IPS DF 6.9 (cell line): ENCODE results near the gene KHK.
"Not testable (repeated sequence)": the region's sequence is repeated elsewhere in the genome, so short reads cannot be mapped to it uniquely, and the experiment has no call there.

Experiments
- DNase-seq: peaks from one replicate; pipeline ENCODE4 v3.0.0-alpha.2; 2013; ENCODE audit warnings: low read depth, low spot score
- H3K27ac ChIP-seq: one replicate; pipeline ENCODE4 v1.5.1; 2013; ENCODE audit warnings: low read length, control low read depth
- H3K27me3 ChIP-seq: 2 replicates; pipeline ENCODE4 v1.6.1; 2013; ENCODE audit warnings: mild to moderate bottlenecking, low read length; ENCODE audit not compliant: control insufficient read depth, insufficient read depth
- H3K36me3 ChIP-seq: 2 replicates; pipeline ENCODE4 v1.6.1; 2013; ENCODE audit warnings: low read length; ENCODE audit not compliant: control insufficient read depth, insufficient read depth
- H3K4me1 ChIP-seq: 2 replicates; pipeline ENCODE4 v1.6.1; 2013; ENCODE audit warnings: low read length; ENCODE audit not compliant: control insufficient read depth, insufficient read depth
- H3K4me3 ChIP-seq: 2 replicates; pipeline ENCODE4 v1.5.1; 2013; ENCODE audit warnings: mild to moderate bottlenecking, low read length
- H3K9me3 ChIP-seq: 2 replicates; pipeline ENCODE4 v1.6.1; 2013; ENCODE audit warnings: low read length, inconsistent platforms; ENCODE audit not compliant: control insufficient read depth, insufficient read depth
- WGBS: extraction: QIAGEN DNeasy Blood & Tissue Kit; methylation state at CpG from one replicate; pipeline ENCODE4 v1.1.7; 2013; ENCODE audit warnings: mixed read lengths, missing lambda C conversion rate; ENCODE audit not compliant: insufficient read length, insufficient coverage; 5-methylcytosine and 5-hydroxymethylcytosine counted together

The KHK gene

DNA sequence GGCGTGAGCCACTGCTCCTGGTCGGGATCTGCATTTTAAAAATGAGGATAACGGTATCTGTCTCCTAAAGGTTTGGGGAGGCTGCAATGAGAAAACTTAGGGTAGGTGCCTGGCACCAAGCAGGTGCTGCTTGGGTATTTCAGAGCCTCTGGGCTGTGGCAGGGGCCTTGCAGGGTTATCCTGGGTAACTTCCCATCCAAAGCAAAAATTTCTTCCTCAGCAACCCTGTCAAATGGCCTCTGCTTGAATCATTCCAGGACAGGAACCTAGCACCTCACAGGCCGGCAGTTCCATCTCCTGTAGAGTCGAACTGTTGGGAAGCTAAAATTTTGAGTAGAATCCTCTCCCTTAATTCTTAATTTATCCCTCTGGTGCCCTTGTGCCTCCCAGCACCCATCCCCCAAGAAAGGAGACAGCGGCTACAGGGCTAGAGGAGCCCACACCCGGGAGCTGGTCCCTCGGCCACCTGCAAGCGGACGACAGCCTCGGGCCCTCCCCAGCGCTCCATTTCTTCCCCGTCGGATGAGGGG lies 31.5 kb downstream of the KHK start:
- no peak overlapping the region for H3K27ac ChIP-seq
- no CpG with 5 or more reads among the region's 14 CpGs for WGBS
- peak overlapping the region; percentile 34; the same call in 1 of the 2 replicates for H3K4me3 ChIP-seq
- peaks cover 11% of the 10 kb centered on the region for H3K27me3 ChIP-seq
- peaks cover 3% of the 10 kb centered on the region for H3K4me1 ChIP-seq
- DNase-seq: no peak
- no peaks in the 10 kb centered on the region for H3K36me3 ChIP-seq
- no peaks in the 10 kb centered on the region for H3K9me3 ChIP-seq

DNA sequence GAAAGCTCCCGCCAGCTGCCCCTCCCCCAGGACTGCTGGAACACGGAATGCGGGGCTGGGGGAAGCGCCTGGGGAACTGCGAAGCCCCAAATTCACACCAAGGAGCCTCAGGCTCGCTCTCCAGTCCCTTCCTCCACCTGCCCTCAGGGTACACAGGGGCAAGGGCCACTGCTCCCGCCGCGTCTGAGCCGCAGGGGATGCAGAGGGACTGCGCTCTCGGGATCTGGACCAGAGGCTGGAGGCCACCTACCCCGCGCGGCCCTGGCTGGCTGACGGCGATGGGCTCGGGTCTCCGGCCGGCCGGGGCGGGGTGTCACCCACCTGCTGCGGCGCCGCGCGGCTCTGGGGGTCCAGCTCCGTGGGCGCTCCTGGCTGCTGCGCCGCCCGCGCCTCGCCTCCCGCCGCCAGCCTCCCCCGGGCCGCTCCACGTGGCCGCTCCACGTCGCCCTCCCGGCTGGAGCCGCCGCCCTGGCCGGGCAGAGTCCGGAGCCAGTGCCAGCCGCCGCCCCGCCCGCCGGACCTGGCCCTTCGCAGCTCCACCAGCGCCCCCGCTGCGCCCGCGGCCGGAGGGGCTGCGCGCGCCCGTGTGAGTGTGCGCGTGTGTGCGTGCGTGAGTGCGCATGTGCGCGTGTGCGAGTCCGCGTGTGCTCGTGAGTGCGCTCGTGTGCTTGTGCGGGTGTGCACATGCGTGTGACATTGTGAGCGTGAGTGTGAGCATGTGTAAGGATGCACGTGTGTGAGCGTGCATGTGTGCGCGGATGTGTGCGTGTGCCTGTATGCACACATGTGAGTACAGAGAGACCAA lies 32.2 kb downstream of the KHK start, which contains the start of gene CGREF1:
Gene CGREF1 (minus strand): TSS at position 604 of the 805 bp plus-strand sequence. CDS start 14,762 bp downstream, outside the sequence.
- no peaks in the 10 kb centered on the region for H3K36me3 ChIP-seq
- peak within 1 kb of the TSS; percentile 34; the same call in 1 of the 2 replicates for H3K4me3 ChIP-seq
- H3K27ac ChIP-seq: no peak within 1 kb of the TSS
- H3K4me1 ChIP-seq: peaks cover 6% of the 10 kb centered on the region
- DNase-seq: no peak
- WGBS: no CpG with 5 or more reads among the region's 84 CpGs
- peaks cover 11% of the 10 kb centered on the region for H3K27me3 ChIP-seq
- H3K9me3 ChIP-seq: no peaks in the 10 kb centered on the region

DNA sequence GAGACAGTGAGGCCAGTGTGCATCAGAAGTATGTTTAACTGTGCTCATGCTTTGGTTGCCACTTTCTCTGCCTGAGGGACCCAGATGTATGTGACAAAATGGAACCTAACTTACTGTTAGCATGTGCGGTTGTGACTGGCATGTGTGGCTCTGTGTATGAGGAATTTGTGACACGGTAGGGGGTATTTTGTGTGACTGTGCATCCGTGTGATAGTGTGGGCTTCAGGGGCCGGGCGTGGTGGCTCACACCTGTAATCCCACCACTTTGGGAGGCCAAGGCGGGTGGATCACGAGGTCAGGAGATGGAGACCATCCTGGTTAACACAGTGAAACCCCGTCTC lies 32.7 kb downstream of the KHK start:
- Histone ChIP-seq H3K27me3 (peaks cover 11% of the 10 kb centered on the region), H3K4me3 (peak overlapping the region; percentile 34; the same call in 1 of the 2 replicates)
- not testable (repeated sequence) for H3K36me3 ChIP-seq, H3K9me3 ChIP-seq, H3K27ac ChIP-seq, DNase-seq, H3K4me1 ChIP-seq
- WGBS: no CpG with 5 or more reads among the region's 8 CpGs

DNA sequence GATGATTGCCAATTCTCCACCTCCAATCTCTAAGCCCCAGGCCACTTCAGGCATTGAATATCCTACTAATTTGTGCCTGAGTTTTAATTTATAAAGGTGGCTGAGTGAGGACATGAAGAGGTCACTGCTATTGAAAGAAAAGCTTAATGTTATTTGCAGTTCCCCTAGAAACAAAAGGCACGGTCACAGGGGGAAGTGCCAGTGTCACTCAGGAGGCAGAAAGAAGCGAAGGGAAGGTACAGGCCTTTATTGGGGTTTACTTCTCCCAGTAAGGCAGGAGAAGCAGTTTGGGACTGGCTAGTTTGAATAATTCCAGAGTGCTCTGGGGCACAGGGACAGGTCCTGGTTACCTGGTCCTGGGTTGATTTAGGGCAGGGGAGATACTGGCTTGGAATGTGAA lies 35.3 kb downstream of the KHK start:
- Histone ChIP-seq H3K27me3 (peaks cover 11% of the 10 kb centered on the region), H3K4me3 (no peak overlapping the region), H3K27ac (no peak overlapping the region), H3K36me3 (no peaks in the 10 kb centered on the region), H3K9me3 (no peaks in the 10 kb centered on the region), H3K4me1 (peaks cover 6% of the 10 kb centered on the region)
- WGBS: no CpG with 5 or more reads among the region's 2 CpGs
- no peak for DNase-seq

DNA sequence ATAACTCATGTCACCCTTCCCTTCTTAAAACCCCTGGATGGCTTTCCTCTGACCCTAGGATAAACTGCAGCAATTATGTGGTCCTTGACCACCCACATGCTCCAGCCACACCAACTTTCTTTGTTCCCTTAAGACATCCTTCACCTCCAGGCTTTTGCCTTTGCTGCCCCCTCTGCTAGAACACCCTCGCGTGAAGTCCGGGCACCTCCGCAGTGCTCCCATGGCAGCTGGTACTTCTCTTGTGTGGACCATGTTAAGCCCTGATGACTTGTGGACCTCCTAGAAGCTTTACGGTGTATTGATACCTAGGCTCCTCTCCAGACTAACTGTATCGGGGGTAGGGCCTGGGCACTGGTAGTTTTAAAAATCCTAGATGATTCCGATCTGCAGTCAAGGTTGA lies 36.2 kb downstream of the KHK start:
- no peak overlapping the region for H3K27ac ChIP-seq
- no CpG with 5 or more reads among the region's 7 CpGs for WGBS
- peaks cover 6% of the 10 kb centered on the region for H3K4me1 ChIP-seq
- no peaks in the 10 kb centered on the region for H3K9me3 ChIP-seq
- H3K4me3 ChIP-seq: no peak overlapping the region
- no peak for DNase-seq
- H3K36me3 ChIP-seq: no peaks in the 10 kb centered on the region
- peaks cover 11% of the 10 kb centered on the region for H3K27me3 ChIP-seq

DNA sequence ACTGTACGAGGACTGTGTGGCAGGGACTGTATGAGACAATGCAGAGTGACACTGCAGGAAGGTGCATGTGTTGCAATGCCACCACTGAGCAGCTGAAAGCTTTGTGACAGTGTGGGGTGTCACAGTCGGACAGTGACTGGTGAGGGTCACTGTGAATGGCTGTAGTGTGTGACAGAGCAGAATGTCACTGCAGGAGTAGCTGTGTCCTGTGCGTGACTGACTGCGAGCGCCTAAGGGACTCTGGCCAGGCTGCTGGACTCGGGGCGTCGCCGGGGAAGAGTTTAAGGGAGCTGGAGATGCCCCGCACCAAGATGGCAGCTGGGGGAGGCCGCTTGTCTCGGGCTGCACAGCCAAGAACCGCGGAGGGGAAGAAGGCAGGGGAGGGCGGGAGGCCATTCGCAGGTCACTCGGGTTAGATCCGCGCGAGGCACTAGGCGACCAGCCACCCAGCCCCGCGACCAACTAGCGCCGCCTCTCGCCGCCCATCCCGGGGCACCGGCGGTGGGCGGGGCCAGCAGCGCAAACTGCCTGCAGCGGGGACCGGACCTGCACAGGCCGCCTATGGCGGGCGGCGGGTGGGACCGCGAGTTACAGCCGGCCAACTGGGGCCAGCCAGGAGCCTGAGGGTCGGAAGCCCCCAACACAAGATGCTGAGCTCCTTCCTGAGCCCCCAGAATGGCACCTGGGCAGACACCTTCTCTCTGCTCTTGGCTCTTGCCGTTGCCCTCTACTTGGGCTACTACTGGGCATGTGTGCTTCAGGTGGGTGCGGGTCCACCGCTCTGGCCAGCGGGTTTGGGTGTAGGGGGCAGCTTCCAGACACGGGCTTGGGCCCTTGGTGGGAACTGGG lies 37.0 kb downstream of the KHK start, which contains the start of gene ABHD1:
Gene ABHD1 (plus strand): TSS at position 514 of the 849 bp plus-strand sequence. CDS start 134 bp downstream, at position 648.
- peak within 1 kb of the TSS; percentile 61; the same call in 1 of the 2 replicates for H3K4me3 ChIP-seq
- no peaks in the 10 kb centered on the region for H3K36me3 ChIP-seq
- no peaks in the 10 kb centered on the region for H3K9me3 ChIP-seq
- H3K27ac ChIP-seq: no peak within 1 kb of the TSS
- H3K27me3 ChIP-seq: peaks cover 8% of the 10 kb centered on the region
- DNase-seq: no peak
- H3K4me1 ChIP-seq: peaks cover 6% of the 10 kb centered on the region
- no CpG with 5 or more reads among the region's 47 CpGs for WGBS

DNA sequence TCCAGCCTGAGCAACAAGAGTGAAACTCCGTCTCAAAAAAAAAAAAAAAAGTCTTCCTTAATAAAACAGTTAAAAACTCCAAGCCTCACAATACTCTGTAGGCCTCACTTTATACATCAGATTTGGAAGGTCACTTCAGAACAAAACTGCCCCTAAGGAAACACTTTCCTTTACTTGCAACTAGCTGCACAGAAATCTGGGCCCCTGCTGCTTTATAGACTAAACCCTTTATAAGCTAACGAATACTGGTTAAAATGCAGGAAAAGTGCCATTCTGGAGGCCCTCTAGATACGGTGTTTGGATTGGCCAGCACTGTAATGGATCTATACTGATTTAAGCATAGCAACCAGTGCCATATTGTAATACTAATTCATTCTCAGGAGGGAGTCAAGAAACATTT lies 38.5 kb downstream of the KHK start:
- Histone ChIP-seq H3K9me3 (no peaks in the 10 kb centered on the region), H3K4me3 (no peak overlapping the region), H3K27ac (no peak overlapping the region), H3K36me3 (0 out of 2 replicates have a peak, but pooled peaks cover 2% of the 10 kb centered on the region), H3K4me1 (peaks cover 2% of the 10 kb centered on the region; the same call in 1 of the 2 replicates), H3K27me3 (peaks cover 3% of the 10 kb centered on the region; the same call in 1 of the 2 replicates)
- no peak for DNase-seq
- no CpG with 5 or more reads among the region's 3 CpGs for WGBS

DNA sequence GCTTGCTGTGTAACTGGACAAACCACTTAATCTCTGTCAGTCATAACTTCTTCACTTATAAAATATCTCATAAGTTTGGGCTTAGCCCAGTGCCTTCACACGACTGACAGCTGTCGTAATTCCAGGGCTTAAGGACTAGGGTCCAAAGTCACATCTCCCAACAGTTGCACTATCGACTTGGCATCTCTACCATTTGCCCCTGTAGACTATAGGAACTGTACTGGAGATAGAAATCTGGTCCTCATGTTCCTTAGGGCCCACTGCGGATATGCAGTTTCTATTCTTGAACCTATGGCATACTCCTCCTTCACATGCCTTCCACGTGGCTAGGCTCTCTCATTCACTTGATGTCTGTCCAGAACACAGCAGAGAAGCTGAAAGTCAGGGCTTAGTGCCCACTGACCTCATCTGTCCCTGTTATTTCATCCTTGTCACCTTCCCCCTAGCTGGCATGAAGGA lies 39.7 kb downstream of the KHK start:
- Histone ChIP-seq H3K4me3 (no peak overlapping the region), H3K36me3 (peaks cover 11% of the 10 kb centered on the region), H3K27me3 (peaks cover 3% of the 10 kb centered on the region; the same call in 1 of the 2 replicates), H3K27ac (no peak overlapping the region), H3K4me1 (peaks cover 2% of the 10 kb centered on the region; the same call in 1 of the 2 replicates), H3K9me3 (no peaks in the 10 kb centered on the region)
- DNase-seq: no peak
- no CpG with 5 or more reads among the region's 5 CpGs for WGBS

DNA sequence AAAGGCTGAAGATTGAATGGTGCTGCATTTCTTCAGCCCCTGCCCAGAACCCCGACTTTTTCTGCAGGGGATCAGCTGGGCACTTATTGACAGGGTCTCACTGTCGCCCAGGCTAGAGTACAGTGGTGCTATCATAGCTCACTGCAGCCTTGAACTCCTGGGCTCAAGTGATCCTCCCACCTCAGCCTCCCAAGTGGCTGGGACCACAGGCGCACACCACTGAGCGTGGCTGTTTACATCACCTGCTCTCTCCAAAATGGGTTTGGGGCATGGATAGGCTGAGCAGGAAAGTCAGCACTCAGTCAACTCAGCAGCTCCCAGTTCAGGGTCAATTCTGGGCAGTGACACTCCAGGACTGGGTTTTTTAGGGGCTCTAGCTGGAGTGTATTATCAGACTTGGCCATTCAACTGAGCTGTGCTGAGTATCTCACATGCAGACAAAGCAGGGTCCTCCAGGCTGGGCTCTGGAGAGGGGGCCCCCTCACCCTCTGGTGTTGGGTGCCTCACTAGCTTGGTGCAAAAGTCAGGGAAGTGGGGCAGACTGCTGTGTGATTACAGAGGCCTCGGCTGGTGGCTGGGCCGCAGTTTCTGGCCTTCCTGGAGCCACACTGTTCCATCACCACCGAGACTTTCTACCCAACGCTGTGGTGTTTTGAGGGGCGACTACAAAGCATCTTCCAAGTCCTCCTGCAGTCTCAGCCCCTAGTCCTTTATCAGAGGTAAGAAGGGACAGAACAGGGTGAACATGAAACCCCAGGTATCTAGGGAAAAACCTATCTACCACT lies 41.5 kb downstream of the KHK start:
- peaks cover 2% of the 10 kb centered on the region; the same call in 1 of the 2 replicates for H3K4me1 ChIP-seq
- no peaks in the 10 kb centered on the region for H3K9me3 ChIP-seq
- peaks cover 17% of the 10 kb centered on the region for H3K36me3 ChIP-seq
- H3K27ac ChIP-seq: no peak overlapping the region
- no peak for DNase-seq
- no peak overlapping the region for H3K4me3 ChIP-seq
- H3K27me3 ChIP-seq: no peaks in the 10 kb centered on the region
- WGBS: no CpG with 5 or more reads among the region's 9 CpGs
